H1 (cell line): ENCODE measurements around the gene PHLPP1. TPM values are rescaled to one million over a fixed set of nuclear protein-coding genes. Genes with fewer than 3 reads are reported as not detected.

Experiments used
- CBX5 ChIP-seq: fragments of 300-800, 300-1000 bp; sonication (generic); IDR thresholded peaks from 2 replicates; pipeline ENCODE4 v1.7.1; 2016; ENCODE audit warnings: antibody characterized with exemption, low read length, low read depth
- polyA plus RNA-seq, 7 experiments: library from polyadenylated mRNA; depleted of rRNA in 3 of 7; stranded (reverse) in 5 of 7; unstranded in 2 of 7; fragments of >200 nt in 5 of 7; fragments of 200-250 nt in 2 of 7; gene quantifications; 1 replicate in 5 of 7; 2 replicates in 1 of 7; 4 replicates in 1 of 7; pipeline versions ENCODE4 v1.2.1 to v1.2.3, GENCODE V29; 2011 to 2013; ENCODE audit warnings: missing spikeins in 2 of 7, mixed read lengths in 2 of 7
- total RNA-seq: library from RNA; stranded (reverse); fragmentation: NEBNext Ultra II Directional; extraction: Animal tissue kit (Norgen Biotek cat#: 25700); gene quantifications from 2 replicates; pipeline ENCODE4 v1.2.1, GENCODE V29; 2021
- TF ChIP-seq, protein P1 (sequence below): IDR thresholded peaks from 2 replicates; pipeline ENCODE4 v1.6.1; 2011; ENCODE audit warnings: low read depth, mild to moderate bottlenecking, low read length; ENCODE audit not compliant: insufficient read depth

Gene PHLPP1
- total and polyA plus RNA-seq, 2 of the 8 experiments (the other 6 are each of a cell fraction or from before 2014, with no cell fraction given): 28.0 to 66.3 TPM

DNA sequence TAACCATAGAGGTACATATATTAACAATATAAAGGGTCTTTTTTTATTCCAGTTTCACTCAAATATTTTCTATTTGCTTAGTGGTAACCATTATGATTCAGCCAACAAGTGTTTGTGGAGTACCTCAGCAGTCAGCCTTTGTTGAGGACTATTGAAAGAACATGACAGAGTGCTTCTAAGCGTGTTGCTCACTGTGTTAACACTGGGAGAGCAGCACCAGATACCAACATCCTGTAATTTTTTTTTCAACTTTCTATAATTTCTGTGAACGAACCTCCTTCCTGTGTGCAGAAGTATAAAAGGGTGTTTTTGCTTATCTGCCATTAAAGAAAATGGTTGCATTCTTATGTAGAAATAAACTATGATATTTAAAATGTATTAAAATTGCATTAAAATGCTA is 239.0 kb downstream of the PHLPP1 start (continued):
- TF ChIP-seq, protein P1, sequence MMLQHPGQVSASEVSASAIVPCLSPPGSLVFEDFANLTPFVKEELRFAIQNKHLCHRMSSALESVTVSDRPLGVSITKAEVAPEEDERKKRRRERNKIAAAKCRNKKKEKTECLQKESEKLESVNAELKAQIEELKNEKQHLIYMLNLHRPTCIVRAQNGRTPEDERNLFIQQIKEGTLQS: no peak
- TF ChIP-seq CBX5: no peak
